HG03097 (cell line): ENCODE data around the gene CGB5.
"Not testable (repeated sequence)": the region's sequence is repeated elsewhere in the genome, so short reads cannot be mapped to it uniquely, and the experiment has no call there.

Source experiments
- ATAC-seq: cut with Tn5 transposase; IDR thresholded peaks from one replicate; pipeline ENCODE4 v1.9.1; 2021; ENCODE audit not compliant: unreplicated experiment, low FRiP score

Gene CGB5

DNA sequence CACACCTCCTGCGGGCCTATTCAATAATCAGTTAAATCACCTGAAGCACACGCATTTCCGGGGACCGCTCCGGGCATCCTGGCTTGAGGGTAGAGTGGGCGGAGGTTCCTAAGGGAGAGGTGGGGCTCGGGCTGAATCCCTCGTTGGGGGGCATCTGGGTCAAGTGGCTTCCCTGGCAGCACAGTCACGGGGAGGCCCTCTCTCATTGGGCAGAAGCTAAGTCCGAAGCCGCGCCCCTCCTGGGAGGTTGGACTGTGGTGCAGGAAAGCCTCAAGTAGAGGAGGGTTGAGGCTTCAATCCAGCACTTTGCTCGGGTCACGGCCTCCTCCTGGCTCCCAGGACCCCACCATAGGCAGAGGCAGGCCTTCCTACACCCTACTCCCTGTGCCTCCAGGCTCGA is at the start of gene CGB5:
Gene CGB5 (plus strand): TSS at position 301 of the 400 bp plus-strand sequence. CDS start 362 bp downstream, outside the sequence.
- not testable (repeated sequence) for ATAC-seq

DNA sequence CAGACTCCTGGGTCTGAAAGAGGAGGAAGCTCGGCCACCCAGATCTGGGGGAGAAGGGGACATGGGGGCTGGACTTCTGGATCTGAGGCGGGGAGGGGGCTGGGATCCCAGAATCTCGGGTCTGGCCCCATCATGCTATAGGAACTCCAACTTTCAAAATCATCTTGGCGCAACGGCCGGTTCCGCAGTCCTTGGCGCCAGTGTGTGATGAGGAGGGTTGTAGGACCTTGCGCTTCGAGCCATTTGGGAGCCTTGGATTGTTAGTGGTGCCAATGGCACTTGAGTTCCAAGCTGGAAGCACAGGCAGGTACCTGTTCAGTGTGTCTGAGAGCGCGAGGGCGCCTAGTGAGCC is 49.6 kb upstream of the CGB5 start:
- ATAC-seq: no peak

DNA sequence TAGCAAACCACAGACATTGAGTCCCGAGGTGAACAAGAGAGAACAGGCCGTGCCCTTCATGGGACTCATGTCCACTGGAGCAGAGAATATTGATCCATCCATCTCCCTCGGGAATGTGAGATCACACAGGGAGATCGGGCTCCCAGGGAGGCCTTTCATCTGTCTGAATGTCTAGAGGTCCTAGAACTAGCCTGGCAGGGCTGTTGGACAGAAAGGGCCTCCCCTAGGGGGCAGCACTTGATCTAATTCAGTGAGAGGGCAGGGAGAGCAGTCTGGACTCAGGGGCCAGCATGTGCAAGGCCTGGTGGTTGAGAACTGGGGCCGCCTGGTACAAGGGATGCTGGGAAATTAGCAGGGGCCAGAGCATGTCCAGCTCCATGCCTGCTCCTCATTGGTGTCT is 45.7 kb upstream of the CGB5 start:
- no peak for ATAC-seq

DNA sequence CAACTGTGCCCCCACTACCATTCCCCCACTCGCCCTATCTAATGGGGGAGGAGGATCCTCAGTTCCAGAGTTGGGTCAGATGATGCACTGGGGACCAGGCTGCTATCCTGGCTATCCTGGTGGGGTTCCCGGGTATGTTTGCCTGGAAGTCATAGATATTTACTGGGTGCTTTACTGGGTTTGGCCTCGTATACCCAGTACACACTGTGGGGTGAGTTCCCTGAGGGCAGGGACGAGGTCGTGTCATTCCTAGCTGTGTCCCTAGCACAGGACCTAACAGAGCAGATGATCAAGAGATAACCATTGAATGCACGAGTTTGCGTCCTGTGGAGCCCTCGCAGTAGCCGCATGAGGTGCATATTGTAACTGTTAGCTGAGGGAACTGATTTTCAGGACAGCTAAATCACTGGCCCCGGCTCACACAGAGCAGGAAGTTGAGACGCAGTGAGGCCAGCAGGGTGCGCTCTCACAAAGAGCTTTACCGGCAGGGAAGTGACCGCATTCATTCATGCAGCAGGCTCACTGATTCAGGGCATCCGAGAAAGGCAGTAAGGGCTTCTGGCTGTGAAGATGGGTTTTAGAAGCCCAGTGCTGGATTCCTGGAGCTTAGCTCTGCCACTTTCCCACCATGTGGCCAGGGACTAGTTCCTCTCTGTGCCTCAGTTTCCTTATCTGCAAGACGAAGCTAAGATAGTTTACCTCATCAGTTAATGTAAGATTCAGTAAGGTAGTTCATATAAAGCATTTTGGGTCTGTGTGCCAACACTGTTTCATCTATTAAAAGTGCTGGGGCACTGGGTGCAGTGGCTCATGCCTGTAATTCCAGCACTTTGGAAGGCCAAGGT is 43.9 kb upstream of the CGB5 start:
- no peak for ATAC-seq

DNA sequence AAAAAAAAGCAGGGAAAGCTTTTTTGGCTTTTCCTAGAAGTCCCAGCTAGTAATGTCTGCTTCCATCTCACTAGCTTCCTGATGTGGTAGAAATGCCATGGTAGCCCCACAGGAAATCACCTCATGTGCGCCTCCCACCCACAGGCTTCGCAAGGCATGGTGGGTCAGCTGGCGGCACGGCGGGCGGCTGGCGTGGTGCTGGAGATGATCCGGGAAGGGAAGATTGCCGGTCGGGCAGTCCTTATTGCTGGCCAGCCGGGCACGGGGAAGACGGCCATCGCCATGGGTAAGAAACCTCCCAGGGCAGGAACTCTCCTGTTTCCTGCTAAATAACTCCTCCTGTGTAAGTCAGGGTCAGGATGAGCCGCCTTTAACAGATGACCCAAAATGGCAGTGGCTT is 39.5 kb upstream of the CGB5 start:
- ATAC-seq: no peak

DNA sequence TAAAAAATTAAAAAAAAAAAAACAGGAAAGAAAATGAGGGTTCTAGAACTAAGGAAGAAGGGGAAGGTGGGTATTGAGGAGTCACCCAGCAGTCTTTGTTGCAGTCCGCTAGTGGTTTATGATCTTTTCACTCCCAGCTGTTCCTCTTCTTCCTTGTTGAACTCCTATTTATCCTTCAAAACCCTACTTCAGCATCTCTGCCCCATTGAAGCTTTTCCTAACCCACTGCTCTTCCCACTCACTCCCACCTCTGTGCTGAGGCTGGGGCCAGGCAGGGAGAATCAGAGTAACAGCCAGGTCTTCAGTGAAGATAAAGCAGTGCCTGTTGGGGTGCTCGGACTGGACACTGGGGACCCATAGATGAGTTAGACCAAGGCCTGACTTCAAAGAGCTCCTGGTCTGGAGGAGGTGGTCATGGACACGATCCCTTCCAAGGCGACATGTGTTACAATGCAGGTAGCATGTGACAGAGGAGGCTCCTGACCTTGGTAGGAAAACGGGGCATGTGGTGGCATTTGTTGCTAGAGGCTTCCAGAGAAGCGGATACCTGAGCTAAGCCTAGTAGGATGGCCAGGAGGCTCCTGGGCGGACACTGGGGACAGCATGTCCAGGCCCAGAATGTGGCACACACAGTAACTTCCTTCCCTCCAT is 38.6 kb upstream of the CGB5 start:
- no peak for ATAC-seq

DNA sequence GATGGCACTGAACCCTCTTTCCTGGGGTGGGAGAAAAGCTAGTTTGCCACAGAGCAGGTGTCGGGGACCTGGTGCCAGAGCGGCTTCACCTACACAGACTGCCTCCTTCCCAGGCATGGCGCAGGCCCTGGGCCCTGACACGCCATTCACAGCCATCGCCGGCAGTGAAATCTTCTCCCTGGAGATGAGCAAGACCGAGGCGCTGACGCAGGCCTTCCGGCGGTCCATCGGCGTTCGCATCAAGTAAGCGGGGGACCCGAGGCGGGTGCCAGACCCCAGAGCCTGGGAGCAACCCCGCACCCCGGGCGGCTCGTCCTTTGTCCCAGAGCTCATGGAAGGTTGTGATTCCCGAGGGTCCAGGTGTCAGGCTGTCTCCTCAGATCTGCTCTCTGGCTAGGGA is 36.7 kb upstream of the CGB5 start:
- no peak for ATAC-seq

DNA sequence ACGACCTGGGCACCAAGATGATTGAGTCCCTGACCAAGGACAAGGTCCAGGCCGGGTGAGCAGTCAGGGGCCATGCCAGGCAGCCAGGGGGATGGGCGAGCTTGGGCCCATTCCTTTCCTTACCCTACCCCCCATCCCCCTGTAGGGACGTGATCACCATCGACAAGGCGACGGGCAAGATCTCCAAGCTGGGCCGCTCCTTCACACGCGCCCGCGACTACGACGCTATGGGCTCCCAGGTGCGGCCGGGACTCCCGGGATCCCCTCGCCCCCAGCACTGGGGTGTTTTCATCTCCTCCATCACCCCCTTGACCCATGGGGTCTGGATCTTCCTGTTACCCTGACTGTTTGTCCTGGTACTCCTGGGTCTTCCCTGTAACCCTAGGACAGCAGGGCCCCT is 33.8 kb upstream of the CGB5 start:
- no peak for ATAC-seq

DNA sequence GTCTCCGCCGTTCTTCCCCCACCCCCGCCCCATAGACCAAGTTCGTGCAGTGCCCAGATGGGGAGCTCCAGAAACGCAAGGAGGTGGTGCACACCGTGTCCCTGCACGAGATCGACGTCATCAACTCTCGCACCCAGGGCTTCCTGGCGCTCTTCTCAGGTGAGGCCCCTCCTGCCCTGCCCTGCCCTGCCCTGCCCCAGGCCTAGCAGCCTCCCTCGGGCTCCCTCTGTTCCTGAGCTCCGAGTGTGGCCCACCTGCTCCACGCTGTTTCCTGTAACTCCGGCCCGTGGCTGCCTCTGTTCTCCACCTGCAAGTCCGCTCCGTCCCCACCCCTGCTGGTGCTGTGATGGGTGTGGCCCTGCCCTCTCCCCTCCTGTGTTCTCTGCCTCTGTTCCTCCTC is 33.2 kb upstream of the CGB5 start:
- ATAC-seq: no peak

DNA sequence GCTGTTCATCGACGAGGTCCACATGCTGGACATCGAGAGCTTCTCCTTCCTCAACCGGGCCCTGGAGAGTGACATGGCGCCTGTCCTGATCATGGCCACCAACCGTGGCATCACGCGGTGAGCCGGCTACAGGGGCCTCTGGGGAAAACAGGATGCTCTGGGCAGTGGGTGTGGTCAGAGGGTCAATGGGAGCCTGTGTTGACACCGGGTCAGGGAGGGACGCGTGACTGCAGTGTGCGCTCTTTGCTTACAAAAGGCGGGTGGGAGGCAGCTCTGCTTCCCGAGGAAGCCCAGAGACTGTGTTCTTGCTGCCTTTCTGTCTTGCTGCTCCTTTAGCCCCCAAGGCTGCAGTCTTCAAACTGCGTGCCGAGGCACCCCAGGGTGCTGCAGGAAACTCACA is 32.5 kb upstream of the CGB5 start:
- ATAC-seq: no peak

DNA sequence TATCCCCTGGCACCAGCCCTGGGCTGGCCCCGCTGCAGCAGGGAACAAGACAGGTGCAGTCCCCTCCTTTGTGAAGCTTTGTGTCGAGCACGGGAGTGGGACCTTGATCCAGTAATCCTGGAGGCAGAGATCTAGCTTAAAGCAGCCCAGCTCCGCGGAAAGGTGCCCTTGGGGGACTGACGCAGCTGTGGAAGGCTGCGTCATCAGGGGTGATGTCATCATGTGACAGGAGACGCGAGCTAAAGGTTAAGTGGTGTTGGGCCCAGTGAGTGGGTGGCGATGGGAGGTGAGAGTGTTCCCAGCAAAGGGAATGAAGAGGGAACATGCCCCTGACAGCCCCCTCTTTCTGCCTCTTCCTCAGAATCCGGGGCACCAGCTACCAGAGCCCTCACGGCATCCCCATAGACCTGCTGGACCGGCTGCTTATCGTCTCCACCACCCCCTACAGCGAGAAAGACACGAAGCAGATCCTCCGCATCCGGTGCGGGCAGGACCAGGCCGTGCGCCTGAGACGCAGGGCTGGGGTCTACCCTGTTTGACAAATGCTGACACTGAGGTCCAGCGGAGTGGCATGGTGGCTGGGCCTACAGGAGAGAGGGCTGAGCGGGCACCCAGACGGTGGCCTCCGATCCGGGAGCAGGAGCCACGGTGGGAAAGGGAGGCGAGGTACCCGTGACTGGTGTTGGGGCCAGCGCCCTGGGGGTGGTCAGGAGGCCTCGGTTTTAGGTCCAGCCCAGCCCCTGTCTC is 29.4 kb upstream of the CGB5 start:
- ATAC-seq: no peak

DNA sequence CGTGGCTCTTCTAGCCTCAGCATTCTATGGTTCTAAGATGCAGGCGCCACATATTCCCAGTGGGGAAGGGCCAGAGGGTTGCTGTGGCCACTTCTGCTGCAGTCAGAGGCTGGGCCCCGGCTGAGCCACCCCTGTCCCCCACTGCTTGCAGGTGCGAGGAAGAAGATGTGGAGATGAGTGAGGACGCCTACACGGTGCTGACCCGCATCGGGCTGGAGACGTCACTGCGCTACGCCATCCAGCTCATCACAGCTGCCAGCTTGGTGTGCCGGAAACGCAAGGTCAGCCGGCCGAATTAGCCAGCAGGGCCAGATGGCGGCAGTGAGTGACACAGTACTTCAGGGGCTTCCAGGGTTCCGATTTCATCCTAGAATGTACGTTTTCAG is 28.8 kb upstream of the CGB5 start:
- ATAC-seq: no peak

DNA sequence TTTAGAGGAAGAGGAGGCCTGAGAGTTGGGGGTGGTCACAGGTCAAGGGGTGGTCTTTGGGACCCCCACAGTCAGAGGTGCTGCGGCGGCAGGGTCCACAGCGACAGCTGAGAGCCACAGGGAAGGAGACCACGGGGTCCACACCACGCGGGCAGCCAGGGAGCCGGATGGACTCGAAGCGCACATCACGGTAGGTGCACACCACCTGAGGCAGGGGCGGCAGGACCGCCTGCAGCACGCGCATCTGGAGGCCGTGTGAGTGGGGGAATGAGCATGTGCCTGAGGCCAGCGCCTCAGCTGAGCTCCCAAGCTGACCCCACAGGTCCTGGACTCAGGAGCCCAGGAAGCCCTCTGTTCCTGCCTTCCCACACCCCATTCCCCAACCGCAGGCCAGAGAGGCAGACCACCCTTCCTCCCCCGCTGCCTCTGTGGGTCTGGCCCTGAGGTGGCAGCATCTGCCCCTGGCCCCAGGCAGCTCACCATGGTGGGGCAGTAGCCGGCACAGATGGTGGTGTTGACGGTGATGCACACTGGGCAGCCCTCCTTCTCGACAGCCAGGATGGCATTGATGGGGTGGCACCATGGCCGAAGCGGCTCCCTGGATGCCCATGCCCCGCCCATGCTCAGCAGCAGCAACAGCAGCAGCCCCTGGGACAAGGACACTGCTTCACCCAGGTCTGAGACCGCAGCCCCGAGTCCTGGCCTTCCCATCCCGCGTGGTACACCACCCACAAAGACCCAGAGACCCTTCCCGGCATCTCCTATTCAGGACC is 27.4 kb upstream of the CGB5 start:
- ATAC-seq: no peak

DNA sequence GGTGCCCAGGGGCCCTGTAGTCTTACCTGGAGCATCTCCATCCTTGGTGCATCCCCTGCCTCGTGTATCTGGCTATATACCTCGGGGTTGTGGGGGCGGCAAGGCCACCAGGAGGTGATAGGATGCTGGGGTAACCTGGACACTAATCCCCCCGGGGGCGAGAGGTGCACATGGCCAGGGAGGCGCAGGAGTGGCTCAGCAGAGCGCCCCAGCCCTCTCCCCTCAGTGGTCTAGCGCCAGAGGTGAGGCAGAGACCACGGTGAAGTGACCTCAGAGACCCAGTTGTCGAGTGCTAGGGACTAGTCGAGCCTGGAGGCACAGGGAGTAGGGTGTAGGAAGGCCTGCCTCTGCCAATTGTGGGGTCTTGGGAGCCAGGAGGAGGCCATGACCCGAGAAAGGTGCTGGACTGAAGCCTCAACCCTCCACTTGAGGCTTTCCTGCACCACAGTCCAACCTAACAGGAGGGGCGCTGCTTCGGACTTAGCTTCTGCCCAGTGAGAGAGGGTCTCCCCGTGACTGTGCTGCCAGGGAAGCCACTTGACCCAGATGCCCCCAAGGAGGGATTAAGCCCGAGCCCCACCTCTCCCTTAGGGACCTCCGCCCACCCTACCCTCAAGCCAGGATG is 26.5 kb upstream of the CGB5 start, which contains the start of gene LHB:
Gene LHB (minus strand): TSS at position 51 of the 625 bp plus-strand sequence. CDS start 10 bp downstream, at position 41.
- ATAC-seq: no peak

DNA sequence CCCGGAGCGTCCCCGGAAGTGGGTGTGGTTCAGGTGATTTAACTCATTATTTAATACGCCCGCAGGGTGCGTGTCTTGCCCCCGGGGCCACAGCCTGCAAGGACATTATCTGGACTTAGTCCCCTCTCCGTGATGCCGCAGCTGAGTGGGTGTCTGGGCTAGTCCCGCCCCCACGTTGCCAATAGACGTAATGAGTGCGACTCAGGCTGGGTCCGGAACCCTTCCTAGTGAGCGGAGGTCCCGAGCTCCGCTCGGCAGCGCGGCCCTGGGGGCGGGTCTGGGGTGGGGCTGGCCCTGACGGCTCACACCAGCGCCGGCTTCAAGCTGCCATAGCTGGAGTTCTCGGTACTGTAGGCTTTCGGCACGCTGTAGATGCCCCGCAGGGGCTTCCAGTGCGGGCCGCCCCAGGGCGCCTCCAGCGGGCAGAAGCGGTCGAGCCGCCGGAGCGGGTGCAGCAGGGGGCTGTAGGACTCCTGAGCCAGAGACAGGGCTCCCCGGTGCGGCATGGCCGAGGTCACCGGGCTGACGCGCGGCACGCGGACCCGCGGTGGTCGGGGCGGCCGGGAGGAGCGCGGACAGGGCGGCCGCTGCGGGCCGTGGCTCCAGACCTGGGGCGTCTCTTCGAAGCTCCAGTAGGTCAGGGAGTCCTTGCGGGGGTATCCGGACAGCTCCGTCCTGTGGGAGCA is 25.8 kb upstream of the CGB5 start:
- ATAC-seq: no peak

DNA sequence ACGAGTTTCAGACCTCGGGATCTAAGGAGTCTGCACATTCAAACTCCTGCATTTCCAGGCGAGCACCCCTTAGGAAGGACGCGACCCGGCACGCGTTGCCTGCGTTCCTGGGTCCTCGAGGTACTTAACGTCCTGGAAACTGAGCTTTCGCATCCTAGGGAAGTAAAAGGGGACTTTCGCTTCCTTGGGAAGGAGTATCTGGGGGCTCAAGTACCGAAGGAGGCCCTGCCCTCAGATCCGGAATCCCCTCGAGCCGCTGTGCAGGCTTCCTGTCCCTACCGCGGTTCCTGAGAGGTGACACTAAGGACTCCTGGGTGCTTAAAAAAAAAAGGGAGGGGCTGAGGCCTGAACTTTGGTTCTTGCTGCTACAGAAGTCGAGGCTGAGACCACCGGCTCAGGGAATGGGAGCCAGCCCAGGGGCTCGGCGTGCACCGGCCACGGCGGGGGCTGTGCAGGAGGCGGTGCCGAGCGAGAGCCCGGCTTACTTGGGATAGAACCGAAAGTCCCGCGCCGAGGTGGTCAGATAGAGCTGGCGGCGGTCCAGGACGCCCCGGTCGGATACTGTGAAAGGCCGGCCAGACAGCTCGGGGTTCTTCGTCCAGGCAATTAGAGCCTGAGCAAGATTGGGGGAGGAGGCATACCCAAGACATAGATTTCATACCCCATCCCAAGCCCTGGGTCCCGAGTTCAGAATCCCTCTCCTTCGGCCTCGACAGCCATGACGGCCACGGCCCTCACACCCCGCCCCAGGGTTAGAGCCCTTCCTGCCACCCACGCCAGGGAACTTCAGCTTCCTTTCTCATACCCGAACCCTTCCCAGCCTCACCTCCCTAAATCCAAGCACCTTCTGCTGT is 25.0 kb upstream of the CGB5 start:
- ATAC-seq: not testable (repeated sequence)

DNA sequence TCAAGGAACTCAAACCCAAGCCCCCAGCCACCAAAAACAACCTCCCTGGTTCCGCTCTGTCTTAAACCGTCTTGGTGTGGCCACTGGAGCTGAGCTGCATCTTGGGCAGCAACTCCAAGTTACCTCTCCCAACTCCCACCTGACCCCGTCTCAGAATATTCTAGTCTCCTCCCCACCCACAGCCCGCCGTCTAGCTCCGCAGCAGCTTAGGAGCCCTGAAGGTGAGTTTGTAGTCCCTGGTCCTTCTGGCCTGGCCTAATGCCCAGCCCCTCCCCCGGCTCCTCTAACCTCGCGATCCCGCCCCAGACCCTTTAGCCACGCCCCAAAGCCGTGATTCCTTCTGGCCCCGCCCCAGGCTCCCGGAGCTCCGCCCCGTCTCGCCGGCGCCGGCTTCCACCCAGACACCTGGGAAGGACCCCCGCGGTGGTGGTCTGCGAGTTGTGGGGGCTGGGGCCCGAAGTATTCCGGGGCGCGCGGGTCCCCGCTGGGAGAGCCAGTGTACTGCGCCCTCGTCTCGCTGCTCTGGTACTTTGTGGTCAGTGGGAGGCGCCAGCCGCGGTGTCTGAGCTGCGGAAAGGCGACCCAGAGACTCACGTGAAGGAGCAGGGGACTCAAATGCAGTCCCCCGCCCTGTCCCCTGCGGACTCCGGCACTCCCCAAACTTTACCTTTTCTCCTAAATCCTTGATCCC is 24.3 kb upstream of the CGB5 start:
- no peak for ATAC-seq

DNA sequence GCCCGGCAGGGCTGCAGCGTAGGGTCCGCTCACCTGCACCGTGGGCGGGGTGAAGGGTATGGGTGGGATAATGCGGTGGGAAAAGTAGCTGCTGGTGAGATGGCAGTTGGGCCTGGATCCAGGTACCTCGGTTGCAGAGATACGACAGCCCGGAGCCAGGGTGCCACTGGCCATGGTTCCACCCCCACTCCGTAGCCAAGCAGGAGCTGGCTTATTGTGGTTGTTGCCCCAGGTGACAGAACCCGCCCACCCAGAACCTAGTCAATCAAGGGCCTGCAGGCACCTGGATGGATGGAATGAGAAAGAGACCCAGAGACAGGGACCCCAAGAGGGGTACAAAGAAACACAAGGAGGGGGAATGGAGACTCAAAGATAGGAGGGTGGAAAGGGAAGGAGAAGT is 23.3 kb upstream of the CGB5 start:
- no peak for ATAC-seq
